Activated CD8-positive, alpha-beta memory T cell treated with anti-CD3 and anti-CD28 coated beads, Interleukin-2, amount 50 U/mL, for 4 hours (primary cell): ENCODE data around the gene PIPOX.
"Not testable (repeated sequence)": the region's sequence is repeated elsewhere in the genome, so short reads cannot be mapped to it uniquely, and the experiment has no call there.

Experiments used
- DNase-seq: peaks from one replicate; pipeline ENCODE4 v3.0.0-alpha.2; 2020

PIPOX gene

GRCh38 chr17:29078183-29079045 lies 35.5 kb downstream of the PIPOX start:
- DNase-seq: no peak

- DNase-seq: no peak
Measured at GRCh38 chr17:29079433-29079832, 36.5 kb downstream of the PIPOX start.

- no peak for DNase-seq
Measured at GRCh38 chr17:29079887-29080286, 36.9 kb downstream of the PIPOX start.

GRCh38 chr17:29080323-29080722 lies 37.4 kb downstream of the PIPOX start:
- no peak for DNase-seq

- no peak for DNase-seq
Measured at GRCh38 chr17:29080965-29081364, 38.0 kb downstream of the PIPOX start.

GRCh38 chr17:29084541-29085146 lies 41.7 kb downstream of the PIPOX start:
- DNase-seq: no peak

- no peak for DNase-seq
Measured at GRCh38 chr17:29085223-29085622, 42.3 kb downstream of the PIPOX start.

GRCh38 chr17:29086628-29087332 lies 43.8 kb downstream of the PIPOX start:
- DNase-seq: no peak

GRCh38 chr17:29088782-29089181 lies 45.8 kb downstream of the PIPOX start:
- DNase-seq: not testable (repeated sequence)

GRCh38 chr17:29089601-29090044 lies 46.7 kb downstream of the PIPOX start:
- no peak for DNase-seq

GRCh38 chr17:29090108-29090507 lies 47.2 kb downstream of the PIPOX start:
- no peak for DNase-seq

- DNase-seq: no peak
Measured at GRCh38 chr17:29090750-29091605, 48.0 kb downstream of the PIPOX start.

- no peak for DNase-seq
Measured at GRCh38 chr17:29091606-29092289, 48.8 kb downstream of the PIPOX start.

- DNase-seq: no peak
Measured at GRCh38 chr17:29093090-29093871, 50.3 kb downstream of the PIPOX start.

GRCh38 chr17:29094101-29094708 lies 51.3 kb downstream of the PIPOX start:
- no peak for DNase-seq

- DNase-seq: no peak
Measured at GRCh38 chr17:29095439-29095838, 52.5 kb downstream of the PIPOX start.

- DNase-seq: no peak
Measured at GRCh38 chr17:29096094-29096493, 53.2 kb downstream of the PIPOX start.

- no peak for DNase-seq
Measured at GRCh38 chr17:29099527-29099926, 56.6 kb downstream of the PIPOX start.

GRCh38 chr17:29100296-29100695 lies 57.4 kb downstream of the PIPOX start:
- DNase-seq: no peak

GRCh38 chr17:29102046-29102445 lies 59.1 kb downstream of the PIPOX start:
- DNase-seq: no peak

- DNase-seq: no peak
Measured at GRCh38 chr17:29102741-29103181, 59.8 kb downstream of the PIPOX start.
